H1 (cell line): ENCODE data around the gene FOSB. TPM values are rescaled to one million over a fixed set of nuclear protein-coding genes. Genes with fewer than 3 reads are reported as not detected.

Experiments
- CTCF ChIA-PET: fragments of 300-600 bp; sonication (Branson Sonifier 250); formaldehyde crosslinking; loops from one replicate; lab custom pipeline; 2021; ENCODE audit not compliant: partially characterized antibody; lab: Charles Lee
- POLR2A ChIA-PET: fragments of 300-600 bp; sonication (Branson Sonifier 250); formaldehyde crosslinking; loops from one replicate; lab custom pipeline; 2021; ENCODE audit warnings: inconsistent platforms; ENCODE audit not compliant: partially characterized antibody; lab: Charles Lee
- DNase-seq, 2 experiments: peaks; one replicate each; pipeline versions ENCODE4 v3.0.0 to v3.0.0-alpha.2; 2010 to 2022; ENCODE audit warnings: low spot score in 2 of 2, low read depth in 1 of 2, mixed read lengths in 1 of 2
- FAIRE-seq: peaks from 2 replicates; lab custom pipeline; 2011; peaks lifted over from hg19 to GRCh38; lab: Jason Lieb, UNC
- H2AFZ ChIP-seq: 2 replicates; pipeline ENCODE4 v1.8.1; 2012; ENCODE audit warnings: low read length, inconsistent platforms
- H2AK5ac ChIP-seq: 2 replicates; pipeline ENCODE4 v1.6.1; 2013; ENCODE audit warnings: low read depth, low read length
- H2BK120ac ChIP-seq: replicated peaks from 2 replicates; pipeline ENCODE3; 2013; ENCODE audit warnings: low read depth, low read length, inconsistent platforms
- H2BK12ac ChIP-seq: 2 replicates; pipeline ENCODE4 v1.6.1; 2013; ENCODE audit warnings: low read depth, low read length
- H2BK15ac ChIP-seq: 2 replicates; pipeline ENCODE4 v1.6.1; 2013; ENCODE audit warnings: low read length
- H2BK20ac ChIP-seq: 2 replicates; pipeline ENCODE4 v1.6.1; 2013; ENCODE audit warnings: low read length
- H2BK5ac ChIP-seq: 2 replicates; pipeline ENCODE4 v1.6.1; 2013; ENCODE audit warnings: low read depth, low read length
- H3K14ac ChIP-seq: 2 replicates; pipeline ENCODE4 v1.6.1; 2013; ENCODE audit warnings: inconsistent platforms; ENCODE audit not compliant: insufficient read length
- H3K18ac ChIP-seq: 2 replicates; pipeline ENCODE4 v1.6.1; 2013; ENCODE audit warnings: low read length; ENCODE audit errors: extremely low read depth
- H3K23ac ChIP-seq: 2 replicates; pipeline ENCODE4 v1.6.1; 2013; ENCODE audit warnings: inconsistent platforms; ENCODE audit not compliant: insufficient read length
- H3K23me2 ChIP-seq: 2 replicates; pipeline ENCODE4 v1.6.1; 2013; ENCODE audit warnings: low read depth, low read length
- H3K27ac ChIP-seq: 2 replicates; pipeline ENCODE4 v1.6.1; 2011; ENCODE audit warnings: low read depth, low read length, inconsistent platforms
- H3K27me3 ChIP-seq, 4 experiments: replicated peaks in 1 of 4; 1 replicate in 1 of 4; 2 replicates in 3 of 4; pipeline versions ENCODE4 v1.6.1 to v1.8.1; 2011 to 2013; ENCODE audit warnings: low read length in 3 of 4, mild to moderate bottlenecking in 3 of 4, inconsistent platforms in 2 of 4, mixed read lengths in 2 of 4, moderate library complexity in 1 of 4; ENCODE audit not compliant: control insufficient read depth in 3 of 4, insufficient read depth in 3 of 4; ENCODE audit errors: extremely low read depth in 1 of 4
- H3K36me3 ChIP-seq, 4 experiments: 2 replicates each; pipeline versions ENCODE4 v1.6.1 to v1.8.1; 2011 to 2013; ENCODE audit warnings: mild to moderate bottlenecking in 4 of 4, low read length in 3 of 4, moderate library complexity in 2 of 4, control low read depth in 1 of 4, inconsistent platforms in 1 of 4; ENCODE audit not compliant: insufficient read depth in 4 of 4, control insufficient read depth in 2 of 4
- H3K4ac ChIP-seq: replicated peaks from 2 replicates; pipeline ENCODE3; 2013; ENCODE audit warnings: low read length, low read depth, mixed read lengths, inconsistent platforms; ENCODE audit not compliant: insufficient read length
- H3K4me1 ChIP-seq, 4 experiments: replicated peaks in 1 of 4; 1 replicate in 1 of 4; 2 replicates in 3 of 4; pipeline versions ENCODE4 v1.6.1 to v1.8.1; 2011 to 2013; ENCODE audit warnings: low read length in 3 of 4, inconsistent platforms in 2 of 4, mixed read lengths in 1 of 4; ENCODE audit not compliant: insufficient read depth in 4 of 4, control insufficient read depth in 3 of 4
- H3K4me2 ChIP-seq, 2 experiments: 2 replicates each; pipeline versions ENCODE4 v1.6.1 to v1.8.1; 2011 to 2013; ENCODE audit warnings: low read depth in 2 of 2, low read length in 2 of 2, control low read depth in 1 of 2, inconsistent platforms in 1 of 2, mild to moderate bottlenecking in 1 of 2; ENCODE audit not compliant: insufficient read depth in 1 of 2
- H3K4me3 ChIP-seq, 4 experiments: fragments of 200-600, 300-600 bp in 1 of 4; sonication (generic), shearing (Covaris generic), sonication (Bioruptor Twin) in 1 of 4; 2 replicates each; pipeline versions ENCODE4 v1.5.1 to v1.8.1; 2011 to 2016; ENCODE audit warnings: low read length in 4 of 4, low read depth in 3 of 4, control low read depth in 2 of 4, inconsistent platforms in 2 of 4, mild to moderate bottlenecking in 2 of 4, mixed read lengths in 1 of 4, moderate library complexity in 1 of 4; ENCODE audit not compliant: insufficient read depth in 2 of 4; ENCODE audit errors: extremely low read depth in 1 of 4
- H3K56ac ChIP-seq: replicated peaks from 2 replicates; pipeline ENCODE3; 2013; ENCODE audit warnings: low read depth, mild to moderate bottlenecking, mixed read lengths, low read length, inconsistent platforms; ENCODE audit not compliant: insufficient read length
- H3K79me1 ChIP-seq: 2 replicates; pipeline ENCODE4 v1.6.1; 2013; ENCODE audit warnings: low read depth, low read length, control low read depth
- H3K79me2 ChIP-seq, 2 experiments: 2 replicates each; pipeline versions ENCODE4 v1.6.1 to v1.8.1; 2012 to 2013; ENCODE audit warnings: low read length in 2 of 2, mild to moderate bottlenecking in 2 of 2, inconsistent platforms in 1 of 2; ENCODE audit not compliant: insufficient read depth in 2 of 2, control insufficient read depth in 1 of 2
- H3K9ac ChIP-seq, 4 experiments: replicated peaks in 1 of 4; 1 replicate in 1 of 4; 2 replicates in 3 of 4; pipeline versions ENCODE4 v1.6.1 to v1.8.1; 2011 to 2013; ENCODE audit warnings: low read depth in 3 of 4, low read length in 3 of 4, control low read depth in 2 of 4, mild to moderate bottlenecking in 2 of 4, moderate library complexity in 2 of 4, inconsistent platforms in 1 of 4; ENCODE audit errors: extremely low read depth in 1 of 4
- H3K9me3 ChIP-seq, 2 experiments: 2 replicates each; pipeline versions ENCODE4 v1.6.1 to v1.8.1; 2012 to 2013; ENCODE audit warnings: mild to moderate bottlenecking in 2 of 2, moderate library complexity in 2 of 2, control low read depth in 1 of 2, inconsistent platforms in 1 of 2, low read depth in 1 of 2, low read length in 1 of 2, mixed read lengths in 1 of 2; ENCODE audit not compliant: insufficient read depth in 2 of 2
- H4K20me1 ChIP-seq, 2 experiments: replicated peaks in 1 of 2; 2 replicates each; pipeline versions ENCODE3 to v1.8.1; 2011 to 2013; ENCODE audit warnings: inconsistent platforms in 2 of 2, low read length in 2 of 2, mild to moderate bottlenecking in 1 of 2; ENCODE audit not compliant: insufficient read depth in 2 of 2, control insufficient read depth in 1 of 2
- H4K5ac ChIP-seq: 2 replicates; pipeline ENCODE4 v1.6.1; 2013; ENCODE audit warnings: low read length, low read depth, mixed read lengths, inconsistent platforms; ENCODE audit not compliant: insufficient read length
- H4K8ac ChIP-seq: 2 replicates; pipeline ENCODE4 v1.8.0; 2013; ENCODE audit warnings: mild to moderate bottlenecking, moderate library complexity, low read length, inconsistent platforms; ENCODE audit not compliant: insufficient read depth; ENCODE audit errors: extremely low read depth
- H4K91ac ChIP-seq: replicated peaks from 2 replicates; pipeline ENCODE3; 2013; ENCODE audit warnings: low read length, mixed read lengths, inconsistent platforms; ENCODE audit not compliant: insufficient read length
- CREB1 ChIP-seq: IDR thresholded peaks from 2 replicates; pipeline ENCODE4 v1.6.1; 2012; ENCODE audit warnings: inconsistent platforms
- MAFK ChIP-seq: IDR thresholded peaks from 2 replicates; pipeline ENCODE4 v1.6.1; 2012; ENCODE audit warnings: low read depth, mild to moderate bottlenecking, improper control_type of control experiment, low read length
- RAD21 ChIP-seq, 2 experiments: IDR thresholded peaks in 1 of 2; conservative IDR thresholded peaks in 1 of 2; 2 replicates each; pipeline ENCODE4 v1.6.1; 2011; ENCODE audit warnings: low read depth in 2 of 2, low read length in 2 of 2, improper control_type of control experiment in 1 of 2, inconsistent platforms in 1 of 2, mild to moderate bottlenecking in 1 of 2, moderate library complexity in 1 of 2
- SIX5 ChIP-seq: IDR thresholded peaks from 2 replicates; pipeline ENCODE4 v1.6.1; 2011; ENCODE audit warnings: mild to moderate bottlenecking, low read depth, low read length
- TAF1 ChIP-seq: IDR thresholded peaks from 2 replicates; pipeline ENCODE4 v1.6.1; 2011; ENCODE audit warnings: mild to moderate bottlenecking, low read depth, low read length
- WGBS, 2 experiments: shearing (Covaris generic) in 1 of 2; methylation state at CpG; one replicate each; pipeline versions ENCODE4 v1.1.6 to v1.1.7; 2013 to 2015; ENCODE audit warnings: low lambda C conversion rate in 2 of 2, mixed read lengths in 2 of 2, inconsistent platforms in 1 of 2, low coverage in 1 of 2, missing lambda C conversion rate in 1 of 2; ENCODE audit not compliant: insufficient replicate concordance in 2 of 2, insufficient coverage in 1 of 2, insufficient read length in 1 of 2; ENCODE audit errors: extremely low coverage in 1 of 2, missing lambda C conversion rate in 1 of 2; 5-methylcytosine and 5-hydroxymethylcytosine counted together
- polyA plus RNA-seq, 7 experiments: library from polyadenylated mRNA; depleted of rRNA in 3 of 7; stranded (reverse) in 5 of 7; unstranded in 2 of 7; fragments of >200 nt in 5 of 7; fragments of 200-250 nt in 2 of 7; gene quantifications; 1 replicate in 5 of 7; 2 replicates in 1 of 7; 4 replicates in 1 of 7; pipeline versions ENCODE4 v1.2.1 to v1.2.3, GENCODE V29; 2011 to 2013; ENCODE audit warnings: missing spikeins in 2 of 7, mixed read lengths in 2 of 7
- total RNA-seq: library from RNA; stranded (reverse); fragmentation: NEBNext Ultra II Directional; extraction: Animal tissue kit (Norgen Biotek cat#: 25700); gene quantifications from 2 replicates; pipeline ENCODE4 v1.2.1, GENCODE V29; 2021
- TF ChIP-seq, protein P1 (sequence below): IDR thresholded peaks from 2 replicates; pipeline ENCODE4 v1.6.1; 2011; ENCODE audit warnings: low read depth, mild to moderate bottlenecking, low read length; ENCODE audit not compliant: insufficient read depth
- TF ChIP-seq, protein P2 (sequence below), 3 experiments: IDR thresholded peaks; 1 replicate in 2 of 3; 2 replicates in 1 of 3; pipeline versions ENCODE4 v1.5.1 to v1.6.1; 2011; ENCODE audit warnings: low read length in 3 of 3, mild to moderate bottlenecking in 3 of 3, inconsistent platforms in 2 of 3, low read depth in 1 of 3, moderate library complexity in 1 of 3; ENCODE audit not compliant: insufficient read depth in 1 of 3; ENCODE audit errors: control extremely low read depth in 1 of 3
- TF ChIP-seq, protein P3 (sequence below): IDR thresholded peaks from 2 replicates; pipeline ENCODE4 v1.6.1; 2012; ENCODE audit warnings: inconsistent platforms

Gene FOSB
- total and polyA plus RNA-seq, 2 of the 8 experiments (the other 6 are each of a cell fraction or from before 2014, with no cell fraction given): 0.44 to 2.7 TPM

DNA sequence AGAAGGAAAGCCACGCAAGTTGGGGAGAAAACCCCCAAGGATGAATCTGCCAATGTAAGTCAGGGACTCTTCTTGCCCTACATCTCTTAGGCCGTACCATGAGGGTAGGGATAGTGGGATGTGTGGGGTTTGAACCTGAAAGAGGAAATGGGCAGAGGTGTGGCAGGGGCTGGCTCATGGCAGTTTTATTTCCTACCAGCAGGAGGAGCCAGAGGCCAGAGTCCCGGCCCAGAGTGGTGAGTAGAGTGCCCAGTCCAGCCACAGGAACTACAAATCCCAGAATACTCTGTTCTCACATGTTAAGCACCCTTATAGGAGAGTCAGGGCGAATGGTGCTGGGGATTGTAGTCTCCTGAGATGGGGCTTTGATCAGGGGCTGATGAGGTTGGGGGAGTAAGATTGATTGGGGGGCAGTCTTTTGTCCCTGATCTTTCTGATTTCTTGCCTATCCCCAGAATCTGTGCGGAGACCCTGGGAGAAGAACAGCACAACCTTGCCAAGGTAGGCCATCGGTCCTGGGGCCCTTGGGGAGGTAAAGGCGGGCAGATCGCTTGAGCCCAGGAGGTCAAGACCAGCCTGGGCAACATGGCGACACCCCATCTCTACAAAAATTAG, 56.0 kb downstream of the FOSB start:
- H2BK12ac ChIP-seq: no peak overlapping the region
- H4K5ac ChIP-seq: no peak overlapping the region
- H3K56ac ChIP-seq: no peak overlapping the region
- WGBS, 2 experiments: 69% methylated on average over 9 of the region's 9 CpGs; no CpG with 5 or more reads in 1 of the 2 experiments
- no peak overlapping the region for H2AFZ ChIP-seq
- H3K79me2 ChIP-seq: no peaks in the 10 kb centered on the region
- no peak overlapping the region for H4K8ac ChIP-seq
- no peak overlapping the region for H3K4me3 ChIP-seq
- H4K20me1 ChIP-seq: peaks cover 0 to 12% of the 10 kb centered on the region in 2 experiments
- no peak overlapping the region for H2BK20ac ChIP-seq
- peaks cover 0 to 7% (median 5%) of the 10 kb centered on the region in 4 experiments; a peak in 5 of 7 replicates for H3K4me1 ChIP-seq
- H2AK5ac ChIP-seq: no peak overlapping the region
- H2BK5ac ChIP-seq: no peak overlapping the region; the same call in 1 of the 2 replicates
- no peaks in the 10 kb centered on the region for H3K9me3 ChIP-seq
- H3K23ac ChIP-seq: no peak overlapping the region
- no peak overlapping the region for H3K4ac ChIP-seq
- H3K36me3 ChIP-seq: peaks cover 17 to 51% (median 27%) of the 10 kb centered on the region in 4 experiments
- FAIRE-seq (peak; percentile 78), DNase-seq (peak; percentile 64 to 88)
- TF ChIP-seq RAD21 (IDR thresholded peaks at IDR 0.05 in 1 of 2, conservative IDR thresholded peaks at IDR 0.05 in 1 of 2; ENCODE audit: low read depth in 2 of 2, low read length in 2 of 2) (peak; percentile 85 to 86), CREB1 (0 out of 2 replicates have a peak, but pooled peaks have one; percentile 30), SIX5 (peak; percentile 98), MAFK (no peak), TAF1 (no peak)
- TF ChIP-seq, protein P1, sequence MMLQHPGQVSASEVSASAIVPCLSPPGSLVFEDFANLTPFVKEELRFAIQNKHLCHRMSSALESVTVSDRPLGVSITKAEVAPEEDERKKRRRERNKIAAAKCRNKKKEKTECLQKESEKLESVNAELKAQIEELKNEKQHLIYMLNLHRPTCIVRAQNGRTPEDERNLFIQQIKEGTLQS: peak; percentile 61; the same call in 1 of the 2 replicates
- TF ChIP-seq, protein P2, sequence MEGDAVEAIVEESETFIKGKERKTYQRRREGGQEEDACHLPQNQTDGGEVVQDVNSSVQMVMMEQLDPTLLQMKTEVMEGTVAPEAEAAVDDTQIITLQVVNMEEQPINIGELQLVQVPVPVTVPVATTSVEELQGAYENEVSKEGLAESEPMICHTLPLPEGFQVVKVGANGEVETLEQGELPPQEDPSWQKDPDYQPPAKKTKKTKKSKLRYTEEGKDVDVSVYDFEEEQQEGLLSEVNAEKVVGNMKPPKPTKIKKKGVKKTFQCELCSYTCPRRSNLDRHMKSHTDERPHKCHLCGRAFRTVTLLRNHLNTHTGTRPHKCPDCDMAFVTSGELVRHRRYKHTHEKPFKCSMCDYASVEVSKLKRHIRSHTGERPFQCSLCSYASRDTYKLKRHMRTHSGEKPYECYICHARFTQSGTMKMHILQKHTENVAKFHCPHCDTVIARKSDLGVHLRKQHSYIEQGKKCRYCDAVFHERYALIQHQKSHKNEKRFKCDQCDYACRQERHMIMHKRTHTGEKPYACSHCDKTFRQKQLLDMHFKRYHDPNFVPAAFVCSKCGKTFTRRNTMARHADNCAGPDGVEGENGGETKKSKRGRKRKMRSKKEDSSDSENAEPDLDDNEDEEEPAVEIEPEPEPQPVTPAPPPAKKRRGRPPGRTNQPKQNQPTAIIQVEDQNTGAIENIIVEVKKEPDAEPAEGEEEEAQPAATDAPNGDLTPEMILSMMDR (IDR thresholded peaks at IDR 0.05; ENCODE audit: control extremely low read depth in 1 of 3, insufficient read depth in 1 of 3, low read depth in 1 of 3, low read length in 3 of 3): peak; percentile 82 to 93 (median 83)
- TF ChIP-seq, protein P3, sequence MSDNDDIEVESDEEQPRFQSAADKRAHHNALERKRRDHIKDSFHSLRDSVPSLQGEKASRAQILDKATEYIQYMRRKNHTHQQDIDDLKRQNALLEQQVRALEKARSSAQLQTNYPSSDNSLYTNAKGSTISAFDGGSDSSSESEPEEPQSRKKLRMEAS: peak; percentile 36; the same call in 1 of the 2 replicates
- no peak overlapping the region for H3K27ac ChIP-seq
- H3K27me3 ChIP-seq: no peaks in the 10 kb centered on the region
- H3K14ac ChIP-seq: no peak overlapping the region
- H3K79me1 ChIP-seq: peaks cover 2% of the 10 kb centered on the region; the same call in 1 of the 2 replicates
- no peak overlapping the region for H3K18ac ChIP-seq
- no peak overlapping the region for H4K91ac ChIP-seq
- H3K9ac ChIP-seq: no peak overlapping the region
- 0 out of 2 replicates have a peak overlapping the region, but pooled peaks have one; percentile 67 for H2BK15ac ChIP-seq
- no peak overlapping the region for H2BK120ac ChIP-seq
- no peak overlapping the region for H3K4me2 ChIP-seq
- ChIA-PET CTCF (interaction anchor here (0.9 to 2.9 kb wide), 7 partner anchors 13 to 47 kb away, joined by 3 to 13 read pairs (median 7); partner anchors contain the start of gene PPM1N), POLR2A (no interaction called here)
- H3K23me2 ChIP-seq: peaks cover 9% of the 10 kb centered on the region
